ENCODE measurements around the gene CYP1B1.

The CYP1B1 gene

GRCh38 chr2:38108907-38109731, 33.2 kb upstream of the CYP1B1 start:
- no peak overlapping the region for H3K4me3 Mint-ChIP-seq
- DNase-seq, result no peak
- no peaks in the 10 kb centered on the region for H3K4me1 Mint-ChIP-seq (ENCODE audit: low read depth in 2 of 2)
- peaks cover 72 to 83% of the 10 kb centered on the region in 2 donors for H3K27me3 Mint-ChIP-seq
- H3K36me3 Mint-ChIP-seq (ENCODE audit: insufficient read depth), result no peaks in the 10 kb centered on the region
- peaks cover 0 to 2% of the 10 kb centered on the region in 2 donors for H3K9me3 Mint-ChIP-seq
- no peak overlapping the region for H3K27ac Mint-ChIP-seq
- ATAC-seq (replicated peaks), result no peak

- Mint-ChIP-seq H3K4me1 (ENCODE audit: low read depth in 2 of 2) (no peaks in the 10 kb centered on the region), H3K27ac (no peak overlapping the region), H3K27me3 (peaks cover 68 to 87% of the 10 kb centered on the region in 2 donors), H3K36me3 (ENCODE audit: insufficient read depth) (no peaks in the 10 kb centered on the region), H3K9me3 (peaks cover 0 to 2% of the 10 kb centered on the region in 2 donors), H3K4me3 (no peak overlapping the region)
- DNase-seq (no peak), ATAC-seq (replicated peaks) (no peak)
Measured at GRCh38 chr2:38107738-38108410, 31.9 kb upstream of the CYP1B1 start.

GRCh38 chr2:38106405-38107094, 30.6 kb upstream of the CYP1B1 start:
- Mint-ChIP-seq H3K27ac (no peak overlapping the region), H3K4me1 (ENCODE audit: low read depth in 2 of 2) (no peaks in the 10 kb centered on the region), H3K36me3 (ENCODE audit: insufficient read depth) (no peaks in the 10 kb centered on the region), H3K4me3 (no peak overlapping the region), H3K9me3 (no peaks in the 10 kb centered on the region), H3K27me3 (peaks cover 68 to 84% of the 10 kb centered on the region in 2 donors)
- ATAC-seq (replicated peaks) (no peak), DNase-seq (no peak)

GRCh38 chr2:38105922-38106321, 30.0 kb upstream of the CYP1B1 start:
- H3K4me1 Mint-ChIP-seq (ENCODE audit: low read depth in 2 of 2), result no peaks in the 10 kb centered on the region
- no peaks in the 10 kb centered on the region for H3K36me3 Mint-ChIP-seq (ENCODE audit: insufficient read depth)
- H3K4me3 Mint-ChIP-seq, result no peak overlapping the region
- DNase-seq (no peak), ATAC-seq (replicated peaks) (no peak)
- H3K9me3 Mint-ChIP-seq, result no peaks in the 10 kb centered on the region
- no peak overlapping the region for H3K27ac Mint-ChIP-seq
- H3K27me3 Mint-ChIP-seq, result peaks cover 65 to 82% of the 10 kb centered on the region in 2 donors

- Mint-ChIP-seq H3K4me3 (no peak overlapping the region), H3K27ac (no peak overlapping the region), H3K36me3 (ENCODE audit: insufficient read depth) (no peaks in the 10 kb centered on the region), H3K27me3 (peaks cover 72 to 79% of the 10 kb centered on the region in 2 donors), H3K9me3 (no peaks in the 10 kb centered on the region), H3K4me1 (ENCODE audit: low read depth in 2 of 2) (no peaks in the 10 kb centered on the region)
- no peak for ATAC-seq (replicated peaks)
- DNase-seq, result no peak
Measured at GRCh38 chr2:38104598-38104997, 28.6 kb upstream of the CYP1B1 start.

GRCh38 chr2:38100328-38100727, 24.4 kb upstream of the CYP1B1 start:
- DNase-seq, result no peak
- Mint-ChIP-seq H3K9me3 (no peaks in the 10 kb centered on the region), H3K4me1 (ENCODE audit: low read depth in 2 of 2) (peaks cover 5 to 7% of the 10 kb centered on the region in 2 donors), H3K27ac (no peak overlapping the region), H3K27me3 (peaks cover 81 to 82% of the 10 kb centered on the region in 2 donors), H3K36me3 (ENCODE audit: insufficient read depth) (no peaks in the 10 kb centered on the region), H3K4me3 (no peak overlapping the region)
- ATAC-seq (replicated peaks), result no peak

GRCh38 chr2:38099099-38100028, 23.4 kb upstream of the CYP1B1 start:
- no peak overlapping the region for H3K4me3 Mint-ChIP-seq
- peaks cover 80 to 84% of the 10 kb centered on the region in 2 donors for H3K27me3 Mint-ChIP-seq
- peaks cover 5 to 7% of the 10 kb centered on the region in 2 donors for H3K4me1 Mint-ChIP-seq (ENCODE audit: low read depth in 2 of 2)
- no peak for DNase-seq
- H3K27ac Mint-ChIP-seq, result no peak overlapping the region
- no peak for ATAC-seq (replicated peaks)
- H3K9me3 Mint-ChIP-seq, result no peaks in the 10 kb centered on the region
- H3K36me3 Mint-ChIP-seq (ENCODE audit: insufficient read depth), result no peaks in the 10 kb centered on the region

GRCh38 chr2:38098421-38099098, 22.6 kb upstream of the CYP1B1 start:
- H3K9me3 Mint-ChIP-seq, result no peaks in the 10 kb centered on the region
- H3K36me3 Mint-ChIP-seq (ENCODE audit: insufficient read depth), result no peaks in the 10 kb centered on the region
- ATAC-seq (replicated peaks) (no peak), DNase-seq (no peak)
- H3K4me3 Mint-ChIP-seq, result no peak overlapping the region
- peaks cover 81 to 84% of the 10 kb centered on the region in 2 donors for H3K27me3 Mint-ChIP-seq
- H3K27ac Mint-ChIP-seq, result no peak overlapping the region
- peaks cover 5 to 7% of the 10 kb centered on the region in 2 donors for H3K4me1 Mint-ChIP-seq (ENCODE audit: low read depth in 2 of 2)

- no peak overlapping the region for H3K27ac Mint-ChIP-seq
- no peak overlapping the region for H3K4me3 Mint-ChIP-seq
Measured at GRCh38 chr2:38097988-38098385, 22.0 kb upstream of the CYP1B1 start.

GRCh38 chr2:38097258-38097987, 21.5 kb upstream of the CYP1B1 start:
- no peak for DNase-seq
- peaks cover 5 to 7% of the 10 kb centered on the region in 2 donors for H3K4me1 Mint-ChIP-seq (ENCODE audit: low read depth in 2 of 2)
- H3K4me3 Mint-ChIP-seq, result no peak overlapping the region
- no peak for ATAC-seq (replicated peaks)
- H3K9me3 Mint-ChIP-seq, result no peaks in the 10 kb centered on the region
- H3K27me3 Mint-ChIP-seq, result peaks cover 81 to 86% of the 10 kb centered on the region in 2 donors
- H3K36me3 Mint-ChIP-seq (ENCODE audit: insufficient read depth), result no peaks in the 10 kb centered on the region
- no peak overlapping the region for H3K27ac Mint-ChIP-seq

More at GRCh38 chr2:38097988-38098385, 22.0 kb upstream of the CYP1B1 start:
- Mint-ChIP-seq H3K9me3 (no peaks in the 10 kb centered on the region), H3K27me3 (peaks cover 81 to 84% of the 10 kb centered on the region in 2 donors), H3K36me3 (ENCODE audit: insufficient read depth) (no peaks in the 10 kb centered on the region), H3K4me1 (ENCODE audit: low read depth in 2 of 2) (peaks cover 5 to 7% of the 10 kb centered on the region in 2 donors)
- ATAC-seq (replicated peaks) (no peak), DNase-seq (no peak)

- ATAC-seq (replicated peaks) (no peak), DNase-seq (no peak)
- Mint-ChIP-seq H3K4me3 (no peak overlapping the region), H3K27ac (no peak overlapping the region), H3K27me3 (peaks cover 80 to 84% of the 10 kb centered on the region in 2 donors), H3K9me3 (no peaks in the 10 kb centered on the region), H3K36me3 (ENCODE audit: insufficient read depth) (no peaks in the 10 kb centered on the region), H3K4me1 (ENCODE audit: low read depth in 2 of 2) (peaks cover 5 to 7% of the 10 kb centered on the region in 2 donors)
Measured at GRCh38 chr2:38095996-38096861, 20.3 kb upstream of the CYP1B1 start.

Data from effector memory CD8-positive, alpha-beta T cell (primary cell).